Left renal cortex interstitium (tissue), 4 donors: ENCODE measurements around the gene ERRFI1. TPM values are rescaled to one million over a fixed set of nuclear protein-coding genes. Genes with fewer than 3 reads are reported as not detected.
"Not testable (repeated sequence)": the region's sequence is repeated elsewhere in the genome, so short reads cannot be mapped to it uniquely, and the experiment has no call there.

Experiments used
- DNase-seq, 4 donors: peaks; one replicate each; pipeline ENCODE4 v3.0.0-alpha.2; 2013; ENCODE audit warnings: low read depth in 4 of 4, low spot score in 2 of 4, missing footprints in 1 of 4
- polyA plus RNA-seq, 4 donors: library from polyadenylated mRNA; unstranded; fragments of 120-200 nt; gene quantifications; one replicate each; pipeline ENCODE4 v1.2.1, GENCODE V29; 2013; ENCODE audit not compliant: insufficient read length in 4 of 4

Gene ERRFI1
- 10 to 100 TPM; 18.9 to 24.8 (median 20.6) TPM for polyA plus RNA-seq

- DNase-seq, result peak; percentile 64 to 90 (median 86)
Measured at GRCh38 chr1:8026153-8026975, at the start of gene ERRFI1. Gene ERRFI1 (minus strand): TSS chr1:8026309. CDS start chr1:8015619, 10,690 bp downstream.

- no peak for DNase-seq
Measured at GRCh38 chr1:8075511-8076051, 49.5 kb upstream of the ERRFI1 start.

GRCh38 chr1:8073112-8073855, 47.2 kb upstream of the ERRFI1 start:
- DNase-seq, result no peak

- peak in 2 of 4 donors; percentile 44 to 78 for DNase-seq
Measured at GRCh38 chr1:8070381-8070811, 44.3 kb upstream of the ERRFI1 start.

GRCh38 chr1:8069614-8070320, 43.7 kb upstream of the ERRFI1 start:
- DNase-seq, result not testable (repeated sequence)

GRCh38 chr1:8065369-8065768, 39.3 kb upstream of the ERRFI1 start:
- no peak for DNase-seq

GRCh38 chr1:8063298-8064036, 37.4 kb upstream of the ERRFI1 start:
- no peak for DNase-seq

- DNase-seq, result no peak
Measured at GRCh38 chr1:8062861-8063260, 36.8 kb upstream of the ERRFI1 start.

- no peak for DNase-seq
Measured at GRCh38 chr1:8061673-8062386, 35.7 kb upstream of the ERRFI1 start.

GRCh38 chr1:8061210-8061609, 35.1 kb upstream of the ERRFI1 start:
- DNase-seq, result no peak

- no peak for DNase-seq
Measured at GRCh38 chr1:8059161-8059622, 33.1 kb upstream of the ERRFI1 start.

- DNase-seq, result not testable (repeated sequence)
Measured at GRCh38 chr1:8057779-8058178, 31.7 kb upstream of the ERRFI1 start.

GRCh38 chr1:8055973-8056372, 29.9 kb upstream of the ERRFI1 start:
- DNase-seq, result no peak

- no peak for DNase-seq
Measured at GRCh38 chr1:8053878-8054567, 27.9 kb upstream of the ERRFI1 start.

GRCh38 chr1:8051650-8052049, 25.5 kb upstream of the ERRFI1 start:
- no peak for DNase-seq

- not testable (repeated sequence) for DNase-seq
Measured at GRCh38 chr1:8049229-8049628, 23.1 kb upstream of the ERRFI1 start.

- no peak for DNase-seq
Measured at GRCh38 chr1:8047686-8048445, 21.8 kb upstream of the ERRFI1 start.

- DNase-seq, result no peak
Measured at GRCh38 chr1:8047112-8047511, 21.0 kb upstream of the ERRFI1 start.
